ENCODE measurements around the gene TIMP3.

Gene TIMP3

GRCh38 chr22:32849501-32849900 lies 48.0 kb downstream of the TIMP3 start:
- no peak overlapping the region for H3K4me3 ChIP-seq (ENCODE audit: low read length)
- no peak for TF ChIP-seq CTCF (conservative IDR thresholded peaks at IDR 0.05; ENCODE audit: low read length)
- no peak for DNase-seq (ENCODE audit: low read depth)

DNA sequence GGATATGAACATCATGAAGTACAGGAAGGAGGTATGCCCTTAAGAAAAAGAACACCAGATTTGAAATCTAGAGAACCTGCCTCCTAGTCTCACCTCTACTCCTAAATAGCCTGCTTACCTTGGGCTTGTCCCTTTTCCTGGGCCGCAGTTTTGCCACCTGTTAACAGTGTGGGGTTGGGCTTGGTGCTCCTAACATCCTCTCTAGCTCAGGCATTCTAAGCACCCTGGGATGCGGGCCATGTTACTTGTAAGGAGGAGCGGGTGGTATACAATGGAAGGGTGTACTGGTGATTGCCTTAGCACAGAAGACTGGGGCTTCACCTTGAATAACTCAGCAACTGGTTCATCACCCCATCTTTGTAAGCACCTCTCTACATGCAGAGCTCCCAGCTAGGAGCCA lies 48.7 kb downstream of the TIMP3 start:
- no peak for DNase-seq (ENCODE audit: low read depth)
- no peak overlapping the region for H3K4me3 ChIP-seq (ENCODE audit: low read length)
- no peak for TF ChIP-seq CTCF (conservative IDR thresholded peaks at IDR 0.05; ENCODE audit: low read length)

GRCh38 chr22:32850591-32851517 lies 49.3 kb downstream of the TIMP3 start:
- H3K4me3 ChIP-seq (ENCODE audit: low read length): no peak overlapping the region
- peak; percentile 72 for DNase-seq (ENCODE audit: low read depth)
- TF ChIP-seq CTCF (conservative IDR thresholded peaks at IDR 0.05; ENCODE audit: low read length): no peak

- DNase-seq (ENCODE audit: low read depth): no peak
- no peak overlapping the region for H3K4me3 ChIP-seq (ENCODE audit: low read length)
- TF ChIP-seq CTCF (conservative IDR thresholded peaks at IDR 0.05; ENCODE audit: low read length): no peak
Measured at GRCh38 chr22:32852395-32853251, 51.1 kb downstream of the TIMP3 start.

GRCh38 chr22:32853662-32854061 lies 52.2 kb downstream of the TIMP3 start:
- H3K4me3 ChIP-seq (ENCODE audit: low read length): no peak overlapping the region
- TF ChIP-seq CTCF (conservative IDR thresholded peaks at IDR 0.05; ENCODE audit: low read length): no peak
- no peak for DNase-seq (ENCODE audit: low read depth)

GRCh38 chr22:32854351-32854804 lies 52.9 kb downstream of the TIMP3 start:
- no peak for TF ChIP-seq CTCF (conservative IDR thresholded peaks at IDR 0.05; ENCODE audit: low read length)

More at GRCh38 chr22:32854351-32854804, 52.9 kb downstream of the TIMP3 start:
- no peak overlapping the region for H3K4me3 ChIP-seq (ENCODE audit: low read length)
- peak; percentile 47 for DNase-seq (ENCODE audit: low read depth)
